Activated naive CD8-positive, alpha-beta T cell treated with anti-CD3 and anti-CD28 coated beads, Interleukin-2, amount 50 U/mL, for 24 hours (primary cell): ENCODE measurements around the gene PIN1.

Source experiments
- ATAC-seq: fragments of 150-1000 bp; cut with Tn5 transposase; one replicate; pipeline ENCODE4 v1.10.0; 2021
- DNase-seq: peaks from one replicate; pipeline ENCODE4 v3.0.0; 2021
- H3K27ac Mint-ChIP-seq: one replicate; pipeline ENCODE4 v1.8.0; 2021; ENCODE audit warnings: mild to moderate bottlenecking, mixed read lengths
- H3K27me3 Mint-ChIP-seq: one replicate; pipeline ENCODE4 v1.8.0; 2021; ENCODE audit warnings: mixed read lengths
- H3K36me3 Mint-ChIP-seq: one replicate; pipeline ENCODE4 v1.8.0; 2021; ENCODE audit warnings: low read depth, mixed read lengths
- H3K4me1 Mint-ChIP-seq: one replicate; pipeline ENCODE4 v1.8.0; 2021; ENCODE audit warnings: mixed read lengths
- H3K4me3 Mint-ChIP-seq: one replicate; pipeline ENCODE4 v1.8.0; 2021; ENCODE audit warnings: mild to moderate bottlenecking, moderate library complexity, mixed read lengths
- H3K9me3 Mint-ChIP-seq: one replicate; pipeline ENCODE4 v1.8.0; 2021; ENCODE audit warnings: mixed read lengths

PIN1 gene

DNA sequence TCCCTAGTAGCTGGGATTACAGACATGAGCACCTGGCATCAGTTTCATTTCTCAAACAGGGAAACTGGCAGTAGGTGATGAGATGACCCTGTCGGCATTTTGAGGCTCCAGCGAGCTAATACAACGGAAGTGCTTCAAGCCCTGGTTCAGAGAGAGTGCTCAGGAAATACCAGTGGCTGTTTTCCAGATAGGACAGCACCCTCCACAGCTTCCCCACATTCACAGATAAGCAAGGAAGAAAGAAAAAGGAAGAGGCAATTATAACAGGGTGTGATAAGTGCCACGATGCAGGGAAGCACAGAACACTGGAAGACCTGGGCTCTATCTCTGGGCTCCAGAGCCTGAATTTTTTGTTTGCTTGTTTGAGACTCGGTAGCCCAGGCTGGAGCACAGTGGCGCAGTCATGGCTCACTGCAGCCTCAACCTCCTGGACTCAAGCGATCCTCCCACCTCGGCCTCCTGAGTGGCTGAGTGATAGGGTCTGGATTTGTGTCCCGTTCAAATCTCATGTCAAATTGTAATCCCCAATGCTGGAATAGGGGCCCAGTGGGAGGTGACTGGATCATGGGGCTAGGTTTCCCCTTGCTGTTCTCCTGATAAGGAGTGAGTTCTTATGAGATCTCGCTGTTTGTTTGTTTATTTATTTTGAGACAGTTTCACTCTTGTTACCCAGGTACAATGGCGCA lies 43.5 kb downstream of the PIN1 start:
- no peak overlapping the region for H3K4me3 Mint-ChIP-seq
- H3K9me3 Mint-ChIP-seq: no peaks in the 10 kb centered on the region
- no peak overlapping the region for H3K27ac Mint-ChIP-seq
- H3K36me3 Mint-ChIP-seq: no peaks in the 10 kb centered on the region
- no peak for ATAC-seq
- H3K27me3 Mint-ChIP-seq: no peaks in the 10 kb centered on the region
- DNase-seq: no peak
- H3K4me1 Mint-ChIP-seq: no peaks in the 10 kb centered on the region

- H3K27ac Mint-ChIP-seq: no peak overlapping the region
- H3K4me1 Mint-ChIP-seq: no peaks in the 10 kb centered on the region
- H3K36me3 Mint-ChIP-seq: no peaks in the 10 kb centered on the region
- DNase-seq (no peak), ATAC-seq (no peak)
- no peaks in the 10 kb centered on the region for H3K9me3 Mint-ChIP-seq
- H3K4me3 Mint-ChIP-seq: no peak overlapping the region
- H3K27me3 Mint-ChIP-seq: no peaks in the 10 kb centered on the region
These were observed 46.6 kb downstream of the PIN1 start for GRCh38 chr19:9881720-9882119.

DNA sequence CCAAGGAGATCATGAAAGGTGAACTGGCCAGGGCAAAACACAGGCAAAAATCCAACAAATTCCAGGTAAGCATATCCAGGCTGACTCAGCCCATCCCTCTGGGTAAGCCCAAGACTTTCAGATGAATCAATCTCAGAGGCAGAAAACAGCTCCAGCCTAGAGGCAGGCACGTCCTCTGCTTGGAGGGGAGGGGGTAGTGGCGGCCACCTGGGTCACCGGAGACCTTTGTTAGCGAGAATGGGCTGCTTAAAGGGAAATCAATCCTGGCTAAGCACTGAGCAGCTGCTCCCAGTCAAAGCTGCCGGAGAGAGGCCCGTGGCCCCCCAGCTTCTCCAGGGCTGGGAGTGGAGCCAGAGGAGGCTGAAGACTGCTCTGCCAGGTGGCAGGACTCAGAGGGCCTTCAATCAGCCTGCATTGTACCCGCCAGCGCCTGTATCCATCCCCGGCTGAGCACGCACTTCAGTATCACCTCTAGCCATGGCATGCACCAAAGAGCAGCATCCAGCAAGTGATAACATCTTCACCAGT lies 48.2 kb downstream of the PIN1 start:
- Mint-ChIP-seq H3K9me3 (no peaks in the 10 kb centered on the region), H3K4me3 (no peak overlapping the region), H3K36me3 (no peaks in the 10 kb centered on the region), H3K27ac (no peak overlapping the region), H3K27me3 (peaks cover 3% of the 10 kb centered on the region), H3K4me1 (no peaks in the 10 kb centered on the region)
- no peak for ATAC-seq
- DNase-seq: no peak

DNA sequence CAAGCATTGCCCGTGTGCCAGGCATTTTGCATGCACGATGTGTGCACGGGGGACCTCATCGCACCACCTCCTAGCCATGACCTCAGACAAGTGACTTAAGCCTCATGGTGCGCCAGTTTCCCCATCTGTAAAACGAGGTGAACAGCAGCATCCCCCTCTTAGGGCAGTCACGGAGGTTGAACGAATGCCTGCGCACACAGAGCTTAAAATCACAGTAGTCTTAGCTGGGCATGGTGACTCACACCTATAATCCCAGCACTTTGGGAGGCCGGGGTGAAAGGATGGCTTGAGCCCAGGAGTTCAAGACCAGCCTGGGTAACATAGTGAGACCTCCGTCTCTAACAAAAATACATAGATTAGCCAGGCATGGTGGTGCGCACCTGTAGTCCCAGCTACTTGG lies 48.6 kb downstream of the PIN1 start:
- no peaks in the 10 kb centered on the region for H3K36me3 Mint-ChIP-seq
- no peak overlapping the region for H3K27ac Mint-ChIP-seq
- no peaks in the 10 kb centered on the region for H3K9me3 Mint-ChIP-seq
- H3K4me1 Mint-ChIP-seq: no peaks in the 10 kb centered on the region
- H3K27me3 Mint-ChIP-seq: peaks cover 3% of the 10 kb centered on the region
- ATAC-seq (no peak), DNase-seq (no peak)
- no peak overlapping the region for H3K4me3 Mint-ChIP-seq

GRCh38 chr19:9885077-9885552 lies 50.0 kb downstream of the PIN1 start:
- ATAC-seq (no peak), DNase-seq (no peak)
- H3K4me1 Mint-ChIP-seq: no peaks in the 10 kb centered on the region
- H3K9me3 Mint-ChIP-seq: no peaks in the 10 kb centered on the region
- H3K36me3 Mint-ChIP-seq: no peaks in the 10 kb centered on the region
- H3K27me3 Mint-ChIP-seq: peaks cover 3% of the 10 kb centered on the region
- no peak overlapping the region for H3K27ac Mint-ChIP-seq
- H3K4me3 Mint-ChIP-seq: no peak overlapping the region

GRCh38 chr19:9891609-9892373 lies 56.7 kb downstream of the PIN1 start:
- no peak for ATAC-seq
- Mint-ChIP-seq H3K27ac (no peak overlapping the region), H3K36me3 (no peaks in the 10 kb centered on the region), H3K4me3 (no peak overlapping the region), H3K4me1 (no peaks in the 10 kb centered on the region), H3K9me3 (no peaks in the 10 kb centered on the region), H3K27me3 (peaks cover 3% of the 10 kb centered on the region)
- no peak for DNase-seq
